OCI-LY3 (cell line): ENCODE data around the gene MPO.

Source experiments
- H2AFZ ChIP-seq: fragments of 200-600, 300-600 bp; shearing (Covaris generic); 2 replicates; pipeline ENCODE4 v1.6.0; 2014; ENCODE audit warnings: antibody characterized with exemption, low read depth, low read length
- H3K27ac ChIP-seq: fragments of 200-600, 300-600 bp; sonication (generic); 2 replicates; pipeline ENCODE4 v1.5.1; 2014; ENCODE audit warnings: mild to moderate bottlenecking, low read length, moderate library complexity, mixed read lengths
- H3K27me3 ChIP-seq: fragments of 200-600, 300-600 bp; sonication (generic); 2 replicates; pipeline ENCODE4 v1.6.1; 2014; ENCODE audit warnings: low read depth, low read length, mixed read lengths
- H3K36me3 ChIP-seq: fragments of 200-600, 300-600 bp; sonication (generic); replicated peaks from 2 replicates; pipeline ENCODE3; 2014; ENCODE audit warnings: low read depth, low read length, mixed read lengths
- H3K4me1 ChIP-seq: fragments of 300-600, 200-600 bp; sonication (generic); 2 replicates; pipeline ENCODE4 v1.6.1; 2014; ENCODE audit warnings: low read length, mixed read lengths
- H3K4me2 ChIP-seq: fragments of 200-600, 300-600 bp; sonication (generic); 2 replicates; pipeline ENCODE4 v1.6.1; 2014; ENCODE audit warnings: low read length, mixed read lengths
- H3K4me3 ChIP-seq: fragments of 300-600, 200-600 bp; sonication (generic); 2 replicates; pipeline ENCODE4 v1.5.1; 2014; ENCODE audit warnings: antibody characterized with exemption, mild to moderate bottlenecking, low read length, moderate library complexity
- H3K79me2 ChIP-seq: fragments of 300-600, 200-600 bp; shearing (Covaris generic); 2 replicates; pipeline ENCODE4 v1.6.1; 2014; ENCODE audit warnings: mild to moderate bottlenecking, low read length, mixed read lengths
- H3K9ac ChIP-seq: fragments of 300-600, 200-600 bp; shearing (Covaris generic); 2 replicates; pipeline ENCODE4 v1.6.0; 2014; ENCODE audit warnings: mild to moderate bottlenecking, low read length, moderate library complexity
- H3K9me3 ChIP-seq: fragments of 200-600, 300-600 bp; shearing (Covaris generic); 2 replicates; pipeline ENCODE4 v1.6.1; 2014; ENCODE audit warnings: low read length, mixed read lengths; ENCODE audit not compliant: insufficient read depth
- H4K20me1 ChIP-seq: fragments of 200-600, 300-600 bp; sonication (generic); 2 replicates; pipeline ENCODE4 v1.6.1; 2016; ENCODE audit warnings: low read length, mixed read lengths; ENCODE audit not compliant: insufficient read depth
- CTCF ChIP-seq: fragments of 200-600, 300-600 bp; sonication (generic); IDR thresholded peaks from 2 replicates; pipeline ENCODE4 v1.5.1; 2014; ENCODE audit warnings: antibody characterized with exemption, low read length, low read depth
- EZH2phosphoT487 ChIP-seq: fragments of 200-600 bp; shearing (Covaris generic); IDR thresholded peaks from 2 replicates; pipeline ENCODE4 v1.6.1; 2018; ENCODE audit warnings: antibody characterized with exemption, mixed run types, low read depth

The MPO gene

GRCh38 chr17:58229384-58229783 is 51.4 kb downstream of the MPO start:
- H3K79me2 ChIP-seq, result no peaks in the 10 kb centered on the region
- no peaks in the 10 kb centered on the region; the same call in 1 of the 2 replicates for H4K20me1 ChIP-seq
- H3K27me3 ChIP-seq, result peaks cover 23% of the 10 kb centered on the region
- H3K36me3 ChIP-seq, result no peaks in the 10 kb centered on the region
- H3K9ac ChIP-seq, result no peak overlapping the region
- no peak overlapping the region for H3K4me3 ChIP-seq
- H2AFZ ChIP-seq, result no peak overlapping the region
- H3K4me1 ChIP-seq, result peaks cover 17% of the 10 kb centered on the region
- TF ChIP-seq EZH2phosphoT487, result no peak
- TF ChIP-seq CTCF, result no peak
- no peak overlapping the region for H3K4me2 ChIP-seq
- H3K9me3 ChIP-seq, result no peaks in the 10 kb centered on the region
- no peak overlapping the region for H3K27ac ChIP-seq

GRCh38 chr17:58228679-58229078 is 52.1 kb downstream of the MPO start:
- peaks cover 19% of the 10 kb centered on the region for H3K27me3 ChIP-seq
- H3K4me1 ChIP-seq, result peaks cover 18% of the 10 kb centered on the region
- TF ChIP-seq EZH2phosphoT487, result no peak
- TF ChIP-seq CTCF, result no peak
- H4K20me1 ChIP-seq, result no peaks in the 10 kb centered on the region
- H3K4me2 ChIP-seq, result no peak overlapping the region
- H2AFZ ChIP-seq, result no peak overlapping the region
- no peaks in the 10 kb centered on the region for H3K9me3 ChIP-seq
- no peak overlapping the region for H3K27ac ChIP-seq
- no peaks in the 10 kb centered on the region for H3K36me3 ChIP-seq
- H3K9ac ChIP-seq, result no peak overlapping the region
- H3K4me3 ChIP-seq, result no peak overlapping the region
- no peaks in the 10 kb centered on the region for H3K79me2 ChIP-seq

- Histone ChIP-seq H3K4me2 (no peak overlapping the region), H2AFZ (no peak overlapping the region), H3K4me3 (no peak overlapping the region), H3K27me3 (peaks cover 22% of the 10 kb centered on the region), H4K20me1 (no peaks in the 10 kb centered on the region), H3K36me3 (no peaks in the 10 kb centered on the region), H3K79me2 (no peaks in the 10 kb centered on the region), H3K27ac (no peak overlapping the region), H3K9me3 (no peaks in the 10 kb centered on the region), H3K4me1 (peaks cover 9% of the 10 kb centered on the region), H3K9ac (no peak overlapping the region)
- no peak for TF ChIP-seq CTCF
- no peak for TF ChIP-seq EZH2phosphoT487
Measured at GRCh38 chr17:58227733-58228132, 53.0 kb downstream of the MPO start.

- H3K27me3 ChIP-seq, result peaks cover 11% of the 10 kb centered on the region
- no peaks in the 10 kb centered on the region for H4K20me1 ChIP-seq
- H3K9me3 ChIP-seq, result no peaks in the 10 kb centered on the region
- no peak overlapping the region for H3K4me3 ChIP-seq
- no peak overlapping the region for H3K27ac ChIP-seq
- no peaks in the 10 kb centered on the region for H3K79me2 ChIP-seq
- no peak overlapping the region for H3K4me2 ChIP-seq
- H3K9ac ChIP-seq, result no peak overlapping the region
- H3K36me3 ChIP-seq, result no peaks in the 10 kb centered on the region
- no peak overlapping the region for H2AFZ ChIP-seq
- H3K4me1 ChIP-seq, result peaks cover 11% of the 10 kb centered on the region
- TF ChIP-seq EZH2phosphoT487 (no peak), CTCF (no peak)
Measured at GRCh38 chr17:58224315-58224714, 56.4 kb downstream of the MPO start.
